Measurements from ENCODE around the gene GPR149. TPM values are rescaled to one million over a fixed set of nuclear protein-coding genes. Genes with fewer than 3 reads are reported as not detected.

GPR149 gene
- total RNA-seq (2022; extraction: Qiagen RNA extraction; ENCODE audit: low read depth), result not detected in 5 replicates

DNA sequence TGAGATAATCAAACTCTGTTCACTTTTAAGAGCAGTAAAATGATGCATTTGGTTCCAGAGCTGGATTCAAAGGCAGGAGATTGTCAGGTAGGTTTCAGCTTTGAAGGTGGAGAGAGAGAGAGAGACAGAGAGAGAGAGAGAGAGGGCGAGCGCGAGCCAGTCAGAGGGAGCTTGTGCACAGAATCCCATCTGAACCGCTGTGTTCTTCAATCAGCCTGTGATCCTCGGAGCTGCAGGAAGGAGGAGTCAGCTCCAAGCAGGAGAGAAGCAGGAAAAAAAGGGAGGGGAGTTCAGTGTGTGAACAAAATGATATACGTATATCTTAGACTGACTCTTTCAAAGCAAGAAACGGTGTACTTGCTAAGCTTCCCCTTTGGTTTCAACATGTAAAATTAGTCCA lies at the start of gene GPR149:
Gene GPR149 (minus strand): TSS at position 177 of the 400 bp plus-strand sequence. CDS start 575 bp downstream, outside the sequence.

DNA sequence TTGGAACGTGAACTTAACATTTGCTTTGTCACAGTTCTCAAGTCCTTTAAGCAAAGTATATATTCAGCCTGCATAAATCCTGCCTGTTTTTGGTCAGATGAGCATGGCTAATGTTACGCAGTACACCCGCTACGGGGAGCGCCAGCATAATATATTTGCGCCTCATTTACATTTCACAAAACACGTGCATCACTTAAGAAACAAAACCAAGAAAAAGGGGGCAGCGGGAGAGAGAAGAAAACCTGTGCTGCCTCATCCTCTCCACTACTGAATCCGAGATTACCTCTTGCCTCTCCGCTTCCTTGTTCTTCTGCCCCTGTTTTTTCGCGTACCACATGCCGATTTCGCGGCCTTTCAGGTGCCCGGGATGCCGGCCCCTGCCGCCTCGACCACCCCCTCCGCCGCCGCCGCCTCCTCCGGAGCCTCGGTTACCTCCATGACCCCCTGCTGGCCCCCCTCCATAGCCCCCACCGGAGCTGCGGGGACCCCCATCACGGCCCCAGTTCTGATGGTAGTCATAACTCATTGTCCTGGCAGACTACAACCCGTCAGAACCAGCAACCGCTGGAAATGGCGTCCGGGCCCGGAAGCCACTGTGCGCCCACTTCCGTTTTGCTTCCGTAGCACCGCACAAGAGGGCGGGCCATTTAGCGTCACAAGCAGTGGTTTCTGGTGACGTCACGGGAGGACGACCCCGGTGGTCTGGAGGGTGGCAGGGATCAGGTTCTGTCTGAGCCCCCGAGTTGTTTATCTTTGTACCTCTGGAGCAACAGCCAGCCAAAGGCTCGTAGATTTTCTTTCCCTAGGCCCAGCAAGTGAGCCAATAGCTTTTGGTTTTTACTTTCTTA lies 105.9 kb downstream of the GPR149 start, which contains the start of gene DHX36:
Gene DHX36 (minus strand): TSS at position 597 of the 848 bp plus-strand sequence. CDS start 71 bp downstream, at position 526.

Other genes with a start within 250 kb of the GPR149 start
- 53.3 to 72.5 TPM (median 62.6 TPM) in 5 replicates for gene DHX36, start 105.7 kb downstream of the GPR149 start, total RNA-seq (2022; extraction: Qiagen RNA extraction; ENCODE audit: low read depth)